ENCODE results near the gene RAB13. TPM values are rescaled to one million over a fixed set of nuclear protein-coding genes. Genes with fewer than 3 reads are reported as not detected.
A peak's percentile ranks its signal among the peaks of the same experiment; 100 is the strongest.
"Not testable (repeated sequence)": the region's sequence is repeated elsewhere in the genome, so short reads cannot be mapped to it uniquely, and the experiment has no call there.

RAB13 gene
- 74.0 TPM for polyA plus RNA-seq (ENCODE audit: insufficient read length)

DNA sequence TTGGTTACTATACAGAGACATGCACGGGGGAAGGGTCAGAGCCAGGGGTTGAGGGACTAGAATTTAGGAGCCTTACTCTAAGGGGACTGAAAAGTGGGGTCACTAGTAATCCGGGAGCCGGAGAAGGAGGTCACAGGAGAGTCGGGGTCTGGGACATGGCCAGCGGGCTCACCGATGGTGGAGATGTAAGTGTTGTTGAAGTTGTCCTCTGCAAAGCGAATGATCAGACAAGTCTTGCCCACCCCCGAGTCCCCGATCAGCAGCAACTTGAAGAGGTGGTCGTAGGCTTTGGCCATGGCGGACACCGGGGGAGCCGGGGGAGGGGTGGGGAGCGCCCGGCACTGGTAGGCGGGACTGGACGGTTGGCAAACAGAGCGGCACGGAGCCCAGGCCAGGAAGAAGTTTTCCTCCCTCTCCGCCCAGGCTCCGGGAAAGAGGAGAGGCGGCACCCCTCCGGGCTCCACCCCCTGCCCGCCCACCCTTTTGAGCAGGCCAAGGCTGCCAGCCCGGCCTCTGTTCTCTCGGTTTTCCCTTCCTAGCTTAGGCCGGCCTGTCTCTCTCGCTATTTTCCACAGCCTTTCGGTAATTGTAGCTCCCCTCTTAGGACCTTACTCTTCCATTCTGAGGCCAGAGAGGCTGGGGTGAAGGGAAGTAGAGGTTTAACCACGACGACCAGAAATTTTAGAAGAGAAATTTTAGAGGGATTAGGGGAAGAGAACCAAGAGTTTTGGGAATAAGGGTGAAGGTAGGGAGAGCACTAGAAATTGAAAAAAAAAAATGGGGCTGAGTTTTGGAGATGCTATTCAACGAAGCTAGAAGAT, at the start of gene RAB13:
Gene RAB13, minus strand, starts transcription at position 399 of the 821 bp plus-strand sequence. Its CDS starts 103 bp downstream, at position 296.
- DNase-seq: peak; percentile 82

DNA sequence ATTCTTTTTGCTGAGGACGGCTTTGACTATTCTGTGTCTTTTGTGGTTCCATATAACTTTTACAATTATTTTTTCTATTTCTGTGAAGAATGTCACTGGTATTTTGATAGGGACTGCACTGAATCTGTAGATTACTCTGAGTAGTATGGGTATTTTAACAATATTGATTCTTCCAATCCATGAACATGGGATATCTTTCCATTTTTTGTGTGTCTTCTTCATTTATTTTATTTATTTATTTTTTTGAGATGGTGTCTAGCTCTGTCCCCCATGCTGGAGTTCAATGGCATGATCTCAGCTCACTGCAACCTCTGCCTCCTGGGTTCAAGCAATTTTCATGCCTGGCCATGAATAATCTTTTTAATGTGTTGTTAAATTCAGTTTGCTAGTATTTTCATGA, 47.6 kb upstream of the RAB13 start:
- not testable (repeated sequence) for DNase-seq

DNA sequence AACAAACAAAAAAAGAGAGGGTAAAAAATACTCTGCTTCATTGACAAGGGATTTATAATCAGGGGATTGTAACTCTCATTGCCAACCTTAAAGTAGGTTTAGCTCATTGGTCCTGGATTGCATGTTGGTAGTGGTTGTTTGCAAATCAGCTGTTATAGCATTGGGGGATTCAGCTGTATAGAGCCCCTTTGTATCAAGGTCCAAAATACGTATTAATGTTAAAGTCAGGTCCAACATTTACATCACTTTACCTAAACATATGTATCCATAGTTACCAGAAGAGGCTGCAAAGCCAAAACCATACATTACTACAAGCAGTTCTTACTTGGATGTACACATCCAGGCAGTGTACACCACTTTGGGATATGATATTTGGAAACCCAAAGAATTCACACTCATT, 33.8 kb upstream of the RAB13 start:
- DNase-seq: no peak

- no peak for DNase-seq
Observed at GRCh38 chr1:154019269-154019668, 33.1 kb upstream of the RAB13 start.

DNA sequence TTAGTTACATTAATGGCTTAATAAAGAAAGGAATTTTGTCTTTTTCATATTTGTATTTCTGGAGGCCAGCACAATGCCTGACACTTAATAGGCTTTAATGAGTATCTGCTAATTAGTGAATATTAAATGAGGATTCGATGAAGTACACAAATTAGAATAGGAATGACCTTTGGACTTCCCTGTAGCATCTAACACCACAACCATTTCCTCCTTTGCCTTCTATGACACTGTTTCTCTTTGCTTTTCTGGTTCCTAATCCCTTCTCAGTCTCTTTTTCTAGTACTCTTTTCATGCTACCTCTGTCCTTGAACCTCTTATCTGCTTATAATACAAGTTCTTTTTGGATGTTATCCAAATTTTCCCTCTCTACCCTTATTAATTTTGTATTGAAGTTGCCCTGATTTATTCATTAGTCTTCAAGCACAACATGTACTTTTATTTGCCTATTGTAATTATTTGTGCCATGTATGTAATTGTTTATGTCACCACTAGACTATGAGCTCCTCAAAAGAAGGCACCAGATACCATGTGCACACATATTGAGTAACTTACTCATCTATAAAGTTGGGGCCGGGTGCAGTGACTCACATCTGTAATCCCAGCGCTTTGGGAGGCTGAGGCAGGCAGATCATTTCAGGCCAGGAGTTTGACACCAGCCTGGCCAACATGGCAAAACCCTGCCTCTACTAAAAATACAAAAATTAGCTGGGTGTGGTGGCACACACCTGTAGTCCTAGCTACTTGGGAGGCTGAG, 28.2 kb upstream of the RAB13 start:
- no peak for DNase-seq

- DNase-seq: not testable (repeated sequence)
Observed at GRCh38 chr1:154012543-154012942, 26.4 kb upstream of the RAB13 start.

DNA sequence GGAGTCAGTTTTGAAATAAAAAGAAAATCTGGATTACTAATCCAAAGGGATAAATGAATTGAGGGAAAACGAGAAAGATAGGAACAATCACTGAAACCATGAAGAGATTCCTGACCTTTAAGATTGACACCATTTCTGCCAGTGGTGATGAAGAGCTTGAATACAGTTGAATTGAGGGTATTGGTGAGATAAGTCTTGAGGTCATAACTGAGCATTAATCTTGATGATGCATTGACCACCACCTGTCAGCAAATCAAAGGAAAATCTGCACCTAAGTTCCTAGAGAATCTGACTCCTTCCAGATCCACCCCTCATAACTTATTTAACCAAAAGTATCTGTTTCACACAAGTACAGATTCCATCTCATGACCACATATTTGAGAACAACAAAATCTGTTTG, 26.0 kb upstream of the RAB13 start:
- no peak for DNase-seq

DNA sequence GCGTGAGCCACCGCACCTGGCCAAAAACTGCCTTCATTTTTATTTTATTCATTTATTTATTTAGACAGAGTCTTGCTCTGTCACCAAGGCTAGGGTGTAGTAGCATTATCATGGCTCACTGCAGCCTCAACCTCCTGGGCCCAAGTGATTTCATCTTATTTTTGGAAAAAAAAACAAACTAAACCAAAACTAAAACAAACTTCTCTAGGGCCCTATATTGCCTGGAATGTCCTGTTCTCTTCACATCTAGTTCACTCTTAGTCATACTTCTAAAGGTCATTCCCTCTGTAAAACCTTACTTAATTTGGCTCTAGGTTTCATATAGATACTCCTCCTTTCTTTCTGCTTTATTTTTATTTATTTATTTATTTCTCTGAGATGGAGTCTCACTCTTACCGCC, 20.0 kb upstream of the RAB13 start:
- DNase-seq: no peak

DNA sequence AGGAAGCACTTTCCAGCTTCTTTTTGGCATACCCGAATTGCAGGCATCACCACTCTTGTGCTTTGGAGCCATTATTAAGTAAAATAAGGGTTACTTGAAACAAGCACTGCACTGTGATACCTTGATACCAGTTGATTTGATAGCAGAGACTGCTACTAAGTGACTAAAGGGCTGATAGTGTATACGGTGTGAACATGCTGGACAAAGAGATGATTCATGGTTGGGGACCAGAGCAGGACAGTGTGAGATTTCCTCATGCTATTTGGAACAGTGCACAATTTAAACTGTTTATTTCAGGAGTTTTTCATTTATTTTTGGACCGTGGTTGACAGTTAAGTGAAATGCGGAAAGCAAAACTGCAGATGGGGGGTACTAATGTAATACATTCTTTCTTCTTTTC, 14.3 kb upstream of the RAB13 start:
- no peak for DNase-seq

DNA sequence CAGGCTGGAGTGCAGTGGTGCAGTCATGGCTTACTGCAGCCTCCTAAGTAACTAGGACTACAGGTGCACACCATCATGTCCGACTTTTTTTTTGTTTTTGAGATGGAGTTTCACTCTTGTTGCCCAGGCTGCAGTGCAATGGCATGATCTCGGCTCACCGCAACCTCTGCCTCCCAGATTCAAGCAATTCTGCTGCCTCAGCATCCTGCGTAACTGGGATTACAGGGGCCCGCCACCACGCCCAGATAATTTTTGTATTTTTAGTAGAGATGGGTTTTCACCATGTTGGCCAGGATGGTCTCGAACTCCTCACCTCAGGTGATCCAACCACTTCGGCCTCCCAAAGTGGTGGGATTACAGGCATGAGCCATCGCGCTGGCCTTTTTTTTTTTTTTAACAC, 10.7 kb upstream of the RAB13 start:
- not testable (repeated sequence) for DNase-seq

DNA sequence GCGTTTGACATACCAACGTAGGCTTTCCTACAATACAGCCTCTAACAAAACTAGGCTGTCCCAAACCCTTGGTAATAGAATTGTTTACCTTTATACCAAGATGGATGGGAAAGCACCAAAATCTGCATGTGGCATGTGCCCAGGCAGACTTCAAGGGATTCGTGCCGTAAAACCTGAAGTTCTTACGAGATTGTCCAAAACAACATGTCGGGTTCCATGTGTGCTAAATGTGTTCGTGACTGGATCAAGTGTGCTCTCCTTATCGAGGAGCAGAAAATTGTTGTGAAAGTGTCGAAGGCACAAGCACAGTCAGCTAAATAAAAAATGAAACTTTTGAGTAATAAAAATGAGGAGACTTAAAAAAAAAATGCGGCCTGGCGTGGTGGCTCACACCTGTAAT, 9.5 kb upstream of the RAB13 start:
- no peak for DNase-seq

GRCh38 chr1:153995202-153995601, 9.1 kb upstream of the RAB13 start:
- no peak for DNase-seq

- DNase-seq: no peak
Observed at GRCh38 chr1:153991806-153992205, 5.7 kb upstream of the RAB13 start.

- no peak for DNase-seq
Observed at GRCh38 chr1:153991151-153991630, 5.1 kb upstream of the RAB13 start.

DNA sequence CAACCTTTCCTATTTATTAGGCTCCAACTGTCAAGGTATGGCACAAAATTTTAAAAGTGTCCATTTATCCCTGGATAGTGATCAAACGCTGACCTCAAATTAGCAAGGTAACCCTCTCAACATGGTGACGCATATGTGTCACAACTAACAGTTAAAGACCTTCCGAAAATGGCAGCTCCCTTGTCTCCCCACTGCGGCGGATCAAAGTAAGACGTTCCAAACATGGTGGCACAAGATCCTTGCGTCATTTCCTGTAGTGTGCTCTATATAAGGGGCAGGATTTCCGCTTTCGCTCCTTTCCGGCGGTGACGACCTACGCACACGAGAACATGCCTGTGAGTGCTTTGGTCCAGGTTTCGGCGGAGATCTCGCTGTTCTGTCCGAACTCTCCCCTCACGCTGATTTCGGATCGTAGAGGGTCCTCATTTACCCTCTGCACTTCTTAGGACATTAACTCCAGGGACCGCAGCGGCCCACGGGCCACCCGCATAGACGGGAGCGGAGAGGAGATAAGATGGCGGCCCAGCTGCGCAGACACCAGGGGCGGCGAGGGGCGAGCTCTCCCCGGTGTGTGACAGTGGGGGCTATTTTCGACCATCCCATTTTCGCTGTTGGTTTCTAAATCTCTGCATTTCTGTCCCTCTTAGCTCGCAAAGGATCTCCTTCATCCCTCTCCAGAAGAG, 4.5 kb upstream of the RAB13 start, which contains the start of gene RPS27:
Gene RPS27, plus strand, starts transcription at position 295 of the 683 bp plus-strand sequence. Its CDS starts 35 bp downstream, at position 330.
- peak; percentile 96 for DNase-seq

GRCh38 chr1:153987621-153988020, 1.5 kb upstream of the RAB13 start:
- no peak for DNase-seq

- peak; percentile 54 for DNase-seq
Observed at GRCh38 chr1:153985341-153985912, 712 bp downstream of the RAB13 start.

- no peak for DNase-seq
Observed at GRCh38 chr1:153984123-153984894, 1.8 kb downstream of the RAB13 start.

GRCh38 chr1:153981735-153982134, 4.4 kb downstream of the RAB13 start:
- not testable (repeated sequence) for DNase-seq

- not testable (repeated sequence) for DNase-seq
Observed at GRCh38 chr1:153979091-153979490, 7.0 kb downstream of the RAB13 start.

GRCh38 chr1:153978274-153978909, 7.7 kb downstream of the RAB13 start:
- DNase-seq: no peak

Data from hindlimb muscle (tissue), 1 donor.